ENCODE measurements around the gene RAB11FIP4. TPM values are rescaled to one million over a fixed set of nuclear protein-coding genes. Genes with fewer than 3 reads are reported as not detected.

Gene RAB11FIP4
- total and polyA plus RNA-seq, 2 of the 8 experiments (the other 6 are each of a cell fraction or from before 2014, with no cell fraction given), result 21.7 to 53.2 TPM

DNA sequence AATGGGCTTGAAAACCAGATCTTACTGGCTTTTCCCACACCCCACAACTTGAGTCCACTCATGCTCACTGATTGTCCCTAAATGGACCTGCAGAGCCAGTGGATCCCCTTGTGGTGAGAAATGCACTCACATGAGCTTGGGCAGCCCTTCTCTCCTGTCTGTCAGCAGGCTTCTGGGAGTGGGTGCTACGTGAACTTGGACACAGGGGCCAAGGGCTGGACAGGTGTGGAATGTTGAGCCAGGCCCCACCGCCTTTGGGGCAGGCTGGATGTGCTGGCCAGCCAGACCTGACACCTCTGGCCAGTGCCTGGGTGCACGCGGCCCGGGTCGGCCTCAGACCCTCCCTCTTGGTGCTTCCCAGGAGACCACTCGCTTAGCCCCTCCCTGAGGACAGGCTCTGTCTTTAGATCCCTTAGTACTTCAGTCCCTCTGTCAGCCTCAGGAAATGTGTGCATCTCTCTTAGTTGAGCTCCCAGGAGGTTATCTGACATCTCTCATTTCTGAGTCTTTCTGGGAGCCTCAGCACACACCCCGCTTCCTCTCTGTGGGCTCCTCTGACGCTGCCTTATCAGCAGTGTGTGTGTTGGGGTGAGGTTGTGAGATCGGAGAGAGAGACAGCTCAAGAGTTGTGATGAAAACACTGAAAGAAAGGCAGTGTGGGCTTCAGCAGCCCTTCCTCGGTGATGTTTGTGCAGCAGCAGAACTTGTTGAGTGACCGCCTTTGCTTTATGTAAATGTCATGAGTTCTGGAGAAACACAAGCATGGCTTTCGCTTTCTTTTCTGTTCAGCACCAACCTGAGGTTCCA lies 117.0 kb downstream of the RAB11FIP4 start:
- Histone ChIP-seq H3K9me3 (ENCODE audit: insufficient read depth in 2 of 2, low read depth in 1 of 2, low read length in 1 of 2) (no peaks in the 10 kb centered on the region), H3K14ac (ENCODE audit: insufficient read length) (no peak overlapping the region), H2BK20ac (ENCODE audit: low read length) (no peak overlapping the region), H3K23ac (ENCODE audit: insufficient read length) (no peak overlapping the region), H3K27ac (ENCODE audit: low read depth, low read length) (no peak overlapping the region), H3K4me1 (replicated peaks in 1 of 4; ENCODE audit: control insufficient read depth in 3 of 4, insufficient read depth in 4 of 4, low read length in 3 of 4) (peaks cover 0 to 9% (median 5%) of the 10 kb centered on the region in 4 experiments; a peak in 5 of 7 replicates), H2BK5ac (ENCODE audit: low read depth, low read length) (peak overlapping the region; percentile 9; the same call in 1 of the 2 replicates), H2BK120ac (replicated peaks; ENCODE audit: low read depth, low read length) (no peak overlapping the region), H3K79me2 (ENCODE audit: control insufficient read depth in 1 of 2, insufficient read depth in 2 of 2, low read length in 2 of 2) (peaks cover 0 to 56% of the 10 kb centered on the region in 2 experiments; a peak in 3 of 4 replicates), H3K79me1 (ENCODE audit: low read depth, low read length) (peaks cover 7% of the 10 kb centered on the region), H4K91ac (replicated peaks; ENCODE audit: insufficient read length, low read length) (no peak overlapping the region), H3K4ac (replicated peaks; ENCODE audit: insufficient read length, low read depth, low read length) (no peak overlapping the region), H3K9ac (replicated peaks in 1 of 4; ENCODE audit: extremely low read depth in 1 of 4, low read depth in 3 of 4, low read length in 3 of 4) (no peak overlapping the region), H2BK15ac (ENCODE audit: low read length) (0 out of 2 replicates have a peak overlapping the region, but pooled peaks have one; percentile 20), H3K56ac (replicated peaks; ENCODE audit: insufficient read length, low read depth, low read length) (no peak overlapping the region), H4K8ac (ENCODE audit: extremely low read depth, insufficient read depth, low read length) (no peak overlapping the region), H3K23me2 (ENCODE audit: low read depth, low read length) (no peaks in the 10 kb centered on the region), H3K36me3 (ENCODE audit: control insufficient read depth in 2 of 4, insufficient read depth in 4 of 4, low read length in 3 of 4) (no peaks in the 10 kb centered on the region), H2BK12ac (ENCODE audit: low read depth, low read length) (no peak overlapping the region), H2AK5ac (ENCODE audit: low read depth, low read length) (no peak overlapping the region), H3K18ac (ENCODE audit: extremely low read depth, low read length) (no peak overlapping the region), H4K20me1 (replicated peaks in 1 of 2; ENCODE audit: control insufficient read depth in 1 of 2, insufficient read depth in 2 of 2, low read length in 2 of 2) (peaks cover 4 to 5% of the 10 kb centered on the region in 2 experiments), H4K5ac (ENCODE audit: insufficient read length, low read depth, low read length) (no peak overlapping the region), H3K4me3 (ENCODE audit: extremely low read depth in 1 of 4, insufficient read depth in 2 of 4, low read depth in 3 of 4, low read length in 4 of 4) (no peak overlapping the region), H3K4me2 (ENCODE audit: insufficient read depth in 1 of 2, low read depth in 2 of 2, low read length in 2 of 2) (no peak overlapping the region), H3K27me3 (replicated peaks in 1 of 4; ENCODE audit: control insufficient read depth in 3 of 4, extremely low read depth in 1 of 4, insufficient read depth in 3 of 4, low read length in 3 of 4) (no peaks in the 10 kb centered on the region), H2AFZ (ENCODE audit: low read length) (no peak overlapping the region)
- ChIA-PET CTCF (ENCODE audit: partially characterized antibody) (interaction anchor here (0.7 to 11.5 kb wide), 16 partner anchors 9 to 103 kb away, joined by 3 to 144 read pairs (median 4); no protein-coding TSS in a partner anchor), POLR2A (ENCODE audit: partially characterized antibody) (interaction anchor here (2.7 kb wide), 1 partner anchor 9 kb away, joined by 16 read pairs; no protein-coding TSS in a partner anchor)
- TF ChIP-seq SRF (IDR thresholded peaks at IDR 0.05; ENCODE audit: low read depth, low read length) (no peak), RAD21 (IDR thresholded peaks at IDR 0.05 in 1 of 2, conservative IDR thresholded peaks at IDR 0.05 in 1 of 2; ENCODE audit: low read depth in 2 of 2, low read length in 2 of 2) (peak; percentile 38 to 61)
- TF ChIP-seq, protein P1, sequence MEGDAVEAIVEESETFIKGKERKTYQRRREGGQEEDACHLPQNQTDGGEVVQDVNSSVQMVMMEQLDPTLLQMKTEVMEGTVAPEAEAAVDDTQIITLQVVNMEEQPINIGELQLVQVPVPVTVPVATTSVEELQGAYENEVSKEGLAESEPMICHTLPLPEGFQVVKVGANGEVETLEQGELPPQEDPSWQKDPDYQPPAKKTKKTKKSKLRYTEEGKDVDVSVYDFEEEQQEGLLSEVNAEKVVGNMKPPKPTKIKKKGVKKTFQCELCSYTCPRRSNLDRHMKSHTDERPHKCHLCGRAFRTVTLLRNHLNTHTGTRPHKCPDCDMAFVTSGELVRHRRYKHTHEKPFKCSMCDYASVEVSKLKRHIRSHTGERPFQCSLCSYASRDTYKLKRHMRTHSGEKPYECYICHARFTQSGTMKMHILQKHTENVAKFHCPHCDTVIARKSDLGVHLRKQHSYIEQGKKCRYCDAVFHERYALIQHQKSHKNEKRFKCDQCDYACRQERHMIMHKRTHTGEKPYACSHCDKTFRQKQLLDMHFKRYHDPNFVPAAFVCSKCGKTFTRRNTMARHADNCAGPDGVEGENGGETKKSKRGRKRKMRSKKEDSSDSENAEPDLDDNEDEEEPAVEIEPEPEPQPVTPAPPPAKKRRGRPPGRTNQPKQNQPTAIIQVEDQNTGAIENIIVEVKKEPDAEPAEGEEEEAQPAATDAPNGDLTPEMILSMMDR (IDR thresholded peaks at IDR 0.05; ENCODE audit: control extremely low read depth in 1 of 3, insufficient read depth in 1 of 3, low read depth in 1 of 3, low read length in 3 of 3), result peak; percentile 45 to 68 (median 57)
- WGBS, 2 experiments (ENCODE audit: extremely low coverage in 1 of 2, insufficient coverage in 1 of 2, insufficient read length in 1 of 2, insufficient replicate concordance in 2 of 2, low coverage in 1 of 2, low lambda C conversion rate in 2 of 2, missing lambda C conversion rate in 1 of 2), result 85% methylated on average over 12 of the region's 13 CpGs; no CpG with 5 or more reads in 1 of the 2 experiments
- FAIRE-seq, result no peak
- no peak for DNase-seq (ENCODE audit: low read depth in 1 of 2, low spot score in 2 of 2)
